Left lung (tissue), 10 donors: ENCODE measurements around the gene RAB28. TPM values are rescaled to one million over a fixed set of nuclear protein-coding genes. Genes with fewer than 3 reads are reported as not detected.

Source experiments
- ATAC-seq: fragments of 200-7000 bp; cut with Tn5 transposase; one replicate; pipeline ENCODE4 v1.9.1; 2020; ENCODE audit warnings: moderate library complexity
- DNase-seq, 4 donors: peaks; one replicate each; pipeline ENCODE4 v3.0.0-alpha.2; 2013 to 2020
- H3K27ac ChIP-seq, 2 donors: fragments of 200-600 bp; sonication (generic) in 1 of 2; one replicate each; pipeline versions ENCODE4 v1.5.0 to v1.8.0; 2020 to 2021
- H3K27me3 ChIP-seq, 2 donors: fragments of 200-600 bp; sonication (generic) in 1 of 2; one replicate each; pipeline versions ENCODE4 v1.5.0 to v1.8.0; 2020 to 2021
- H3K36me3 ChIP-seq, 2 donors: fragments of 200-600 bp; sonication (generic) in 1 of 2; one replicate each; pipeline versions ENCODE4 v1.5.0 to v1.8.0; 2020 to 2021
- H3K4me1 ChIP-seq, 2 donors: fragments of 200-600 bp; one replicate each; pipeline ENCODE4 v1.8.0; 2021
- H3K4me3 ChIP-seq, 2 donors: fragments of 200-600 bp; sonication (generic) in 1 of 2; one replicate each; pipeline versions ENCODE4 v1.5.0 to v1.8.0; 2020 to 2021; ENCODE audit warnings: mild to moderate bottlenecking in 1 of 2
- H3K9me3 ChIP-seq, 2 donors: fragments of 200-600 bp; sonication (generic) in 1 of 2; one replicate each; pipeline versions ENCODE4 v1.5.0 to v1.8.0; 2020 to 2021
- CTCF ChIP-seq, 2 donors: fragments of 200-600 bp; sonication (generic) in 1 of 2; IDR thresholded peaks; one replicate each; pipeline versions ENCODE4 v1.5.0 to v1.8.0; 2021; ENCODE audit warnings: antibody characterized with exemption in 2 of 2
- intact Hi-C, 2 donors: fragments of 100-400 bp; cut with DNase I; formaldehyde crosslinking; loops; one replicate each; pipeline versions ENCODE4 v1.11.2 to v1.14.2; 2022
- polyA plus RNA-seq, 6 donors: library from polyadenylated mRNA; unstranded; fragments of 120-200 nt; gene quantifications; one replicate each; pipeline ENCODE4 v1.2.1, GENCODE V29; 2013; ENCODE audit not compliant: insufficient read length in 6 of 6
- total RNA-seq, 2 donors: library from RNA; stranded (reverse); fragmentation: NEBNext Ultra II Directional; extraction: Animal tissue kit (Norgen Biotek cat#: 25700); gene quantifications; one replicate each; pipeline ENCODE4 v1.2.1, GENCODE V29; 2021
- donor health status: DM: no; HTN: yes; CAD: no.
- donor health status: DM: no; HTN: no; CAD: no.

RAB28 gene
- total and polyA plus RNA-seq, 8 donors = 12.2 to 33.4 (median 30.6) TPM

GRCh38 chr4:13371048-13371447 is 113.1 kb downstream of the RAB28 start:
- no peak for TF ChIP-seq CTCF (IDR thresholded peaks at IDR 0.05)
- Histone ChIP-seq H3K4me3 (no peak overlapping the region), H3K27me3 (no peaks in the 10 kb centered on the region), H3K27ac (no peak overlapping the region), H3K36me3 (peaks cover 0 to 4% of the 10 kb centered on the region in 2 donors), H3K9me3 (no peaks in the 10 kb centered on the region), H3K4me1 (no peaks in the 10 kb centered on the region)
- DNase-seq = peak in 1 of 4 donors; percentile 13
- no peak for ATAC-seq
- intact Hi-C loops = no loop called here

DNA sequence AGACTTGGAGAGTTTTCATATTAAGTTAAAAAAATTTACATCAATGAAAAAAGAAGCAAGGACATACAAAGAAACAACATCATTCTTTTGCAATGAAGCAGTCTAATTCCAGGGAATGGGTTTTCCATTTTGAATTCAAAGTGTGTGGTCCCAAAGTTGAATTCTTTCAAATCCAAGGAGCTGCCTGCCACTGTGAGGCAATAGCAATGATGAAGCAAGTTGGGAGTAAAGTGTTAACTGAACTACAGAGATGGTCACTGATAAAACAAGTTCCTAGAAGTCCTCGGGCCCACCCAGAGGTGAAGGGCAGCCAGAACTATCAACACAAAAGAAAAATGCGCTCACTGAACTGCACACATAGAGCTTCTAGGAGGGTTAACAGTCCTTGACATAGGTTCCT is 115.9 kb downstream of the RAB28 start:
- Histone ChIP-seq H3K27me3 (no peaks in the 10 kb centered on the region), H3K36me3 (peaks cover 0 to 4% of the 10 kb centered on the region in 2 donors), H3K9me3 (no peaks in the 10 kb centered on the region), H3K27ac (no peak overlapping the region), H3K4me1 (no peaks in the 10 kb centered on the region), H3K4me3 (no peak overlapping the region)
- TF ChIP-seq CTCF (IDR thresholded peaks at IDR 0.05) = no peak
- DNase-seq (peak in 1 of 4 donors; percentile 10), ATAC-seq (no peak)
- intact Hi-C loops = no loop called here

DNA sequence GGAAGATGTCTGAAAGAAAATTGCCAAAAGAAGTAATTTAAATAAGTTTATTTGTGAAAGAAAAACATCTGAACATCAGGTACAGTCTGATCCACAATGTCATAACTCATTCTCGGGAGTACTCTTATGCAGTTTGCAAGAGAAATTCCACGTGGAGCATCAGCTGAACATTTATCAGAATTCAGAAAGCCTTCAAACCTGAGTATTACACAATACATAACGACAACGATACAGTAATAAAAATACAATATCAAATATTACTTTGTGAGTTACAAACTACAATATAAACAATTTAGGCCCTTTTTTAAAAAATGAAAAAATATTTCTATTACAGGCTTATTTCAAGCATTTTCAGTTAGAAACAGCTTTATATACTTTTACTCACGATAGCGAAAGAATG is 116.4 kb downstream of the RAB28 start:
- DNase-seq = no peak
- no peak for ATAC-seq
- no peak for TF ChIP-seq CTCF (IDR thresholded peaks at IDR 0.05)
- Histone ChIP-seq H3K27ac (no peak overlapping the region), H3K27me3 (no peaks in the 10 kb centered on the region), H3K4me3 (no peak overlapping the region), H3K36me3 (peaks cover 0 to 4% of the 10 kb centered on the region in 2 donors), H3K9me3 (no peaks in the 10 kb centered on the region), H3K4me1 (no peaks in the 10 kb centered on the region)
- intact Hi-C loops = no loop called here

DNA sequence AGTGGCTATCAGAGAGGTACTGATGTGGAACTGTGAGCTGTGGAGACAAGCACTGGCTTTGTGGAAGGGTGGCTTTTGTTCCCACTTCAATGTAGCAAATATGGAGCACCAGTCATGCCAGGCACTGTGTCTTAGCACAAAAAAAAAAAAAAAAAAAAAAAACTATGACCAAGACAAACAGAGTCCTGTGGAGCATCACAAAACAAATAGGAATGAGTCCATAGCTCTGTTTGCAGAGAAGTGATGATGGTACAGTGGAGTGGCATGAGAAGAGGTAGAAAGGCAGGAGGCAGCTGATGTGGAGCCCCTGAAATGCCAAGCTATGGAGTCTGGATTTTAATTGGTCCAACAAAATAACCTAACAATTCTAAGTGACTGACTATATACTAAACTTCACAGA is 116.9 kb downstream of the RAB28 start:
- no peaks in the 10 kb centered on the region for H3K9me3 ChIP-seq
- H3K36me3 ChIP-seq = peaks cover 0 to 4% of the 10 kb centered on the region in 2 donors
- no peaks in the 10 kb centered on the region for H3K4me1 ChIP-seq
- no peak overlapping the region for H3K27ac ChIP-seq
- DNase-seq (no peak), ATAC-seq (no peak)
- H3K4me3 ChIP-seq = no peak overlapping the region
- no peaks in the 10 kb centered on the region for H3K27me3 ChIP-seq
- intact Hi-C loops = no loop called here
- no peak for TF ChIP-seq CTCF (IDR thresholded peaks at IDR 0.05)

GRCh38 chr4:13365195-13365594 is 118.9 kb downstream of the RAB28 start:
- Histone ChIP-seq H3K4me1 (no peaks in the 10 kb centered on the region), H3K4me3 (no peak overlapping the region), H3K9me3 (no peaks in the 10 kb centered on the region), H3K27ac (no peak overlapping the region), H3K36me3 (peaks cover 0 to 4% of the 10 kb centered on the region in 2 donors), H3K27me3 (no peaks in the 10 kb centered on the region)
- peak; percentile 86 for ATAC-seq
- DNase-seq = no peak
- no peak for TF ChIP-seq CTCF (IDR thresholded peaks at IDR 0.05)
- intact Hi-C loops = no loop called here
